Peyer's patch (tissue), 4 donors: ENCODE measurements around the gene TCF12.

Source experiments
- CTCF ChIP-seq, 6 experiments: fragments of 450-650 bp in 4 of 6; fragments of 200-600 bp in 2 of 6; sonication (generic) in 1 of 6; IDR thresholded peaks; one replicate each; pipeline ENCODE4 v1.5.1; 2017 to 2019; ENCODE audit warnings: antibody characterized with exemption in 6 of 6, mild to moderate bottlenecking in 3 of 6, moderate library complexity in 1 of 6
- POLR2A ChIP-seq, 2 donors: fragments of 450-650 bp; IDR thresholded peaks; one replicate each; pipeline ENCODE4 v1.5.1; 2017; ENCODE audit warnings: antibody characterized with exemption in 2 of 2, mild to moderate bottlenecking in 2 of 2, moderate library complexity in 2 of 2

- no peak for TF ChIP-seq CTCF (IDR thresholded peaks at IDR 0.05)
- TF ChIP-seq POLR2A (IDR thresholded peaks at IDR 0.05): no peak
Observed at GRCh38 chr15:56984681-56985481, 66.4 kb downstream of the TCF12 start.
